Epithelial cell of esophagus (primary cell): ENCODE results near the gene CDK2.

ENCODE experiments used
- DNase-seq: peaks from one replicate; pipeline ENCODE4 v3.0.0; 2010; ENCODE audit warnings: low read depth
- H3K4me3 ChIP-seq: 2 replicates; pipeline ENCODE4 v1.5.1; 2011; ENCODE audit warnings: mild to moderate bottlenecking, low read length, control low read depth
- CTCF ChIP-seq: IDR thresholded peaks from 2 replicates; pipeline ENCODE4 v1.5.1; 2011; ENCODE audit warnings: low read depth, mild to moderate bottlenecking, low read length, control low read depth, inconsistent platforms; ENCODE audit not compliant: insufficient read depth; ENCODE audit errors: missing control alignments

Gene CDK2

DNA sequence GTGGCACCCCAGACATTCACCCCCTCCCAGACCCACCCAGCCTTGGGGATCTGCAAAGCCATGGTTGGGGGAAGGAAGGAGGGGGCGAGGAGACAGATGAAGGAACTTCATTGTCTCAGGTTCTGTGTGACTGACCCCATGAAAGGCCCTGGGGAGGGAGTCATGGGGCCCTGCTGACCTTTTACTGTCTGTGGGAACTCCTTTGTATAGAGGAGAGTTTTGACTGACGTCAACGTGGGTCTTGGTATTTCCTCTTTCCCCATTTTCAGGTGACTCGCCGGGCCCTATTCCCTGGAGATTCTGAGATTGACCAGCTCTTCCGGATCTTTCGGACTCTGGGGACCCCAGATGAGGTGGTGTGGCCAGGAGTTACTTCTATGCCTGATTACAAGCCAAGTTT, 4.1 kb downstream of the CDK2 start:
- no peak overlapping the region for H3K4me3 ChIP-seq
- no peak for TF ChIP-seq CTCF
- no peak for DNase-seq

DNA sequence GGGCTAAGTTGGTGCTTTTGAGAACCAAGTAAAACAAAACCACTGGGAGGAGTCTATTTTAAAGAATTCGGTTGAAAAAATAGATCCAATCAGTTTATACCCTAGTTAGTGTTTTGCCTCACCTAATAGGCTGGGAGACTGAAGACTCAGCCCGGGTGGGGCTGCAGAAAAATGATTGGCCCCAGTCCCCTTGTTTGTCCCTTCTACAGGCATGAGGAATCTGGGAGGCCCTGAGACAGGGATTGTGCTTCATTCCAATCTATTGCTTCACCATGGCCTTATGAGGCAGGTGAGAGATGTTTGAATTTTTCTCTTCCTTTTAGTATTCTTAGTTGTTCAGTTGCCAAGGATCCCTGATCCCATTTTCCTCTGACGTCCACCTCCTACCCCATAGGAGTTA, 5.4 kb downstream of the CDK2 start:
- TF ChIP-seq CTCF, result no peak
- DNase-seq, result peak; percentile 90
- H3K4me3 ChIP-seq, result peak overlapping the region; percentile 60

DNA sequence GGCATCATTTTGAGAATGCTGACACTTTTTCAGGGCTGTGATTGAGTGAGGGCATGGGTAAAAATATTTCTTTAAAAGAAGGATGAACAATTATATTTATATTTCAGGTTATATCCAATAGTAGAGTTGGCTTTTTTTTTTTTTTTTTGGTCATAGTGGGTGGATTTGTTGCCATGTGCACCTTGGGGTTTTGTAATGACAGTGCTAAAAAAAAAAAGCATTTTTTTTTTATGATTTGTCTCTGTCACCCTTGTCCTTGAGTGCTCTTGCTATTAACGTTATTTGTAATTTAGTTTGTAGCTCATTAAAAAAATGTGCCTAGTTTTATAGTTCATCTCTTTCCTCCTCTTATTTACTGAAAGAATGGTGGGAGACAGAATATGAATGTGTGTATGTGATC, 5.8 kb downstream of the CDK2 start:
- no peak for TF ChIP-seq CTCF
- no peak for DNase-seq
- H3K4me3 ChIP-seq, result peak overlapping the region; percentile 60

DNA sequence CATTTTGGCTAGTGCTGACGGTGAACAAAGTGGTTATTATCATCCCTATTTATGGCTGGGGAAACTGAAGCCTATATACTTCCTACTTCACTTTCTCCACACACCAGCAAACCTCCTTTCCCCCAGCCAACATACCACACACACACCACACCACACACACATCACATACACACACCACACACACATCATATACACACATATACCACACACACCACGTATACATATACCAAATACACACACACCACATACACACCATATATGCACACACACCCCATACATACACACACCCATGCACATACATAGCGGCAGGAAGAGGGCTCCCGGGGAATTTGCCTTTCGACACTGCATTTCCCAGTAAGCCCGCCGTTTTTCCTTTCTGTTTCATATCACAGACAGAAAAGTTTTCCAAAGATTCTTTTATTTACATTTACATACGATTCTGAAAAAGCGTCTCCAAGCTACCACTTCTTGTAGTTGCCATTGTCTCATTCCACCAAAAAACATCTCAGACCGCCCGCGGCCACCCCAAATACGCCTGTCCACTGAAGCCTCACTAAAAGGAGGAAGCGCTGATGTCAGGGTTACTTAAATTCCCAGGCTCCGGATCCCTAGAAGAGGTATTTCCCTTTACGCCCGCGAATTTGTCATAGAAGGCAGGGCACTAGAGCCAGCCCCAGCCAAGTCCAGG, 6.4 kb downstream of the CDK2 start:
- TF ChIP-seq CTCF, result no peak
- DNase-seq, result no peak
- H3K4me3 ChIP-seq, result peak overlapping the region; percentile 60

- peak; percentile 9 for TF ChIP-seq CTCF
- peak; percentile 100 for DNase-seq
- H3K4me3 ChIP-seq, result peak within 1 kb of the TSS; percentile 90
Observed at GRCh38 chr12:55973599-55974307, 7.1 kb downstream of the CDK2 start, which contains the start of gene RAB5B. TSS of gene RAB5B (plus strand) at chr12:55974078. CDS start at chr12:55986961, 12,883 bp downstream.

DNA sequence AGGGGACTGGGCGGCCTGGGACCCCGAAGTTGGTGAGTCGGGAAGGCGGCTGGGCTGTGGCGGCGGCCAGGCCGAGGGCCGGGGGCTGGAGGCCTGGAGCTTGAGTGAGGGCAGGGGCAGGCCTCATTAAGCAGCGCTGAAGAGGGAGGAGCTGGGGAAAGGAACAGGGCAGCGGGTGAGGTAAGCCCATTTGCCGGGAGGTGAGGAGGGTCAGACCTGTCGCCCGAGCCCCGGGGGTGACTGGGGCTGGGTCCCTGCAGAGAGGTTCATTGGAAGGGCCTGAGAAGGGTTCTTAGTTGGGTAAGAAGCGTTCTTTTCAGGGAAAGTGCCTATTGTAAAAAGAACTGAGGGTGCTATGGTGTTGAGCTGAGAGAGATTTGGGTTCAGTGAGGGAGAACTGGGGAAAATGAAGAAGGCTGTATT, 7.7 kb downstream of the CDK2 start:
- peak; percentile 67 for DNase-seq
- peak overlapping the region; percentile 90 for H3K4me3 ChIP-seq
- TF ChIP-seq CTCF, result no peak
